HG03025 (cell line): ENCODE measurements around the gene ZMYND10.
"Not testable (repeated sequence)": the region's sequence is repeated elsewhere in the genome, so short reads cannot be mapped to it uniquely, and the experiment has no call there.

ENCODE experiments used
- ATAC-seq: cut with Tn5 transposase; IDR thresholded peaks from one replicate; pipeline ENCODE4 v1.9.1; 2021; ENCODE audit warnings: mild to moderate bottlenecking, moderate library complexity; ENCODE audit not compliant: unreplicated experiment, low FRiP score

Gene ZMYND10

DNA sequence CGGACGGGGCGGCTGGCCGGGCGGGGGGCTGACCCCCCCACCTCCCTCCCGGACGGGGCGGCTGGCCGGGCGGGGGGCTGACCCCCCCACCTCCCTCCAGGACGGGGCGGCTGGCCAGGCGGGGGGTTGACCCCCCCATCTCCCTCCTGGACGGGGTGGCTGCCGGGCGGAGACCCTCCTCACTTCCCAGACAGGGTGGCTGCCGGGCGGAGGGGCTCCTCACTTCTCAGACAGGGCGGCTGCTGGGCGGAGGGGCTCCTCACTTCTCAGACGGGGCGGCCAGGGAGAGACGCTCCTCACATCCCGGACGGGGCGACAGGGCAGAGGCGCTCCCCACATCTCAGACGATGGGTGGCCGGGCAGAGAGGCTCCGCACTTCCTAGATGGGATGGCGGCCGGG, 33.5 kb downstream of the ZMYND10 start:
- not testable (repeated sequence) for ATAC-seq

DNA sequence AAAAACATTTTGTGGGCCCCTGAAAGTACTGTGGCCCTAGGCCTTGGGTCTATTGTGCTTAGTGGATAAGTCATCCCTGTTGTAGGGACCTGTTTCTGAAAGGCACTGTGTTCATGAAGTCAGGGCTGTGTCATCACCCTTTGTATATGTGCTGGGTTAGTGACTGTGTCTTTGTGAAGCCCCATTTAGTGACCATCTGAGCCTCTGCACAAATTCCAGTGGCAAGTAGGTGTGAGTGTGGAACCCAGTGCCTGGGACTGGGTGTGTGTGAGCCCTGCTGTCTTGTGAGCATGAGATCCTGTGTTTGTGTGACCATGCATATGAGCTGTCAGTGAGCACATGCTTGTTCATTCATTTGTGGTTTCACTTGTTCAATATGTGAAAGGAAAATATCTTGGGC, 40.9 kb downstream of the ZMYND10 start:
- no peak for ATAC-seq

DNA sequence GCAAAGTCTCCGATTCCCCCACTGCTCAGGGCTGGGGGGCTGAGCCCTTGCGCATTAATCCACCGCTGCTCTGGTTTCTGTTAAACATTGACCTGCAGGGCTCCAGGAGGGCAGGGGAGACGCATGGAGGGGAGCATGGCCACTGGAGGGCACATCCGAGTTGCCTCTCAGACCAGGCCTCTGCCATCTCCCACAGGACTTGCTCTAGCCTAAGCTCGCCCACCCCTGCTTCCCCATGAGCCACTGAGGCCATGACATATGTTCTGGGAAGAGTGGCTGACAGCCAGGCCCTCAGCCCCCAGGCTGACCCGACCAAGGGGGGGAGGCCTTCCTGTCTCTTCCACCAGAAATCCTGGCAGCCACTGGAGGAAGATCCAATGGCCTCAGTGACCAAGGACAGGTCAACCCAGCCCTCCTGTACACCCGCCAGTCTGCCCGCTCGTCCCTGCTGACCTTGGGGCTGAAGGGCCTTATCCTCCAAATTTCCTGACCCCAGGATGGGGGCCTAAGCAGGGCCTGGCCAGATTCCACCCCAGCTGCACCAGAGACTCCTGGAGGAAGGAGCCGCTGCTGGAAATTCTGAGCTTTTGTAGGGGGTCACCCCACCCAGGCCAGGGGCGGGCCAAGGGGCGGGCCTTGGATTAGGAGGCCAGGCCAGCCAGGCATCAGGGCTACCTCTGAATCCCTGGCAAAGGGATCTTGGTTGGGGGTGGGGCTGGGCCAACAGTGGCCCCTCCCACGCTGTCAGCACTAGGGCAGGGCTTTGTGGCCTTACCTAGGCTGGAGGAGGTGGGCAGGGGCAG, 42.3 kb downstream of the ZMYND10 start, which contains the start of gene HYAL1:
TSS of gene HYAL1 (minus strand) at position 562 of the 803 bp plus-strand sequence. CDS start 618 bp downstream, outside the sequence.
- ATAC-seq: no peak

DNA sequence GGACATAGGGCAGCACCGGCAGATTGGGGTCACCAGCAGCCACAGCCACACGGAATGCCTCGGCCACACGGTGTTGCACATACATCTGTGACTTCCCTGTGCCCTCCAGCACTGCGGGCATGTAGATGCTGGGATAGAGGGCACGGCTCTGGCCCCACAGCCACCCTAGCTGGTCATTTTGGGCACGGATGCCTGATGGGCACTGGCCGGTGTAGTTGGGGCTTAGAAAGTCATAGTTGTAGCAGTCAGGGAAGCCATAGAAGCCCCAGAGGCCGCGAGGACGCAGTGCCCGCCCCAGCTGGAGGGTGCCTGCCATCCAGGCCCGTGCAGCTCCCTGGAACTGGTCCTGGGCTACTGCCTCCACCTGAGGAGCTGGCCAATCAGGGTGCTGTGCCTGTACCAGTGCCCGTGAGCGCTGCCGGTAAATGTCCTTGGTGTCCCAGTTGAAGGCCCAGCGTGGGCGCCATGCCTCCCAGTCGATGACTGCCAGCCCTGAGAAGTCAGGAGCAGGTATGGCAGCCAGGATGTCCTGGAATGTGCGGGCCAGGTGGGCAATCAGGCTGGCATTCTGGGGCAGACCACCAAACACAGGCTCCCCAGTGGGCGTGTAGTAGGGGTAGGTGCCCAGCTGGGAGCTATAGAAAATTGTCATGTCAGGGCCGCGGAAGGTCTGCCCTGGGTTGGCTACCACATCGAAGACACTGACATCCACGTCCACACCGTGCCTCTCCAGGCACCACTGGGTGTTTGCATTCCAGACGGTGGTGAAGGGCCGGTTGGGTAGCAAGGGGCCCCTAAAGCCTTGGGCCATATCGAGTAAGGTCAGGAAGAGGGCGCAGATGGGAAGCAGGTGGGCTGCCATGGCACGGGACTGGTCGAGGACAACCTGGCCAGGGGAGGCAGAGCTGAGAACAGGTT, 43.2 kb downstream of the ZMYND10 start:
- no peak for ATAC-seq

DNA sequence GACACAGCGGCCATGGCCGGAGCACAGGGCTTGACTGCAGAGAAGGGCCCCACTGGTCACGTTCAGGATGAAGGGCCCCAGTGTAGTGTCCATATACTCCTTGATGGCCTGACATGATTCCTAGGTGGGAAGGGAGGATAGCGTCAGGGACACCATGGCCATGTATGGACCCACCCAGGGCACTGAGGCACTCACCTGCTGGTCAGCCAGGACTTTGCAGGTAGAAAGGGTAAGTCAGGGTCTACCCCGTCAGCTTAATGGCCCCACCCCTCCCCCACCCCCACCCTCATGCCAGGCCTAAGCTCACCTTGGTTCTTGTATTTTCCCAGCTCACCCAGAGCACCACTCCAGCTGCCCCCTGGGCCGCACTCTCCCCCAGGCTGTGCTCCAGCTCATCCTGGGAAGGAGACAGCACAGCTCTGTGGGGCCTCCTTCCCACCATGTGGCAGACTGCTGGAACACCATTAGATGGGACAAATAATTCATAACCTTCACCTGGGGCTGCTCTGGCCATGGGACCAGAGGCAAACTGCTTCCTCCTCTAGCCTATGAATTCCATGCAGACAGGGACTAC, 44.8 kb downstream of the ZMYND10 start:
- ATAC-seq: no peak

DNA sequence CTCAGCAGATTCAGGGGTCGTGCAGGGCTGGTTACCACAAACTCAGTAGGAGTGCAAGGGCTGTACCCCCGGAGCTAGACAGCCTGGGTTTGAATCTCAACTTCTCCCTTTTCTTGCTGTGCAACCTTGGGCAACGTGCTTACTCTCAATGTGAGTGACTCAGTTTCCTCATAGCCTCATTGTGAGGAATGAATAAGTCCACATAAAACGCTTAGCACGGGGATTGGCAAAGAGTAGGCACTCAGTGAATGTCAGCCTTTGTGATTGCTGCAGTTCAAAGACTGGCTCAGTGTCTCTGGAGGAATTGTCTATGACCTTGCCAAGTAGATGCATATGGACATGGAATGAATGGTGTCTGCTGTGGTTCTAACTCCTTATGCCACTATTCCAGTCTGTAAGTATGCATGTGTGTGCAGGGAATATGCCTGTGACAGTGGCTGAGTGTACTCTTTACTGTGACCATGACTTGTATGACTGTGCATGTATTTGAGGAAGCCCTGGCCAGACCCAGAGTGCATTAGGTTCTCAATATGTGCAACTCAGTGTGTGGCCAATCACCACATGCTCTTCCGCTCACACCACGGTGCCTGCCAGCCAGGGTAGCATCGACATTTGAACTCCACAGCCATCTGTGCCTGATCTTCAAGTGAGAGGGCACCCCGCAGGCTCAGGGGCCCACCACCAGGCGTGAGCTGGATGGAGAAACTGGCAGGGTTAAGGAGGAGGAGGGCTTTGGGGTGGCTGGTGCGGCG, 45.4 kb downstream of the ZMYND10 start:
- no peak for ATAC-seq

DNA sequence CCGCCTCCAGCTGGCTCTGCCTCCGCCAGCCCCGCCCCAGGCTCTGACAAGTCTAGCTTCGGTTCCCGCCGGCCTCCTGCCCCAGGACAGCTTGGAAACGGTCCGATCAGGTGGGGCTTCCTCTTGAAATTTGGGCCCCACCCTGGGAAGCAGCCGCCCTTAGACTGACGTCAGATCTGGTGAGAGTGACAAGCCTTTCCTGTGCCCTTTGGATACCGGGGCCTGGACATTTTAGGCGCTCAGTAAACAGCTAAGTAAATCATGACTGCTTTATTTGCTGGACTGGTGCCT, 45.9 kb downstream of the ZMYND10 start:
- ATAC-seq: no peak

DNA sequence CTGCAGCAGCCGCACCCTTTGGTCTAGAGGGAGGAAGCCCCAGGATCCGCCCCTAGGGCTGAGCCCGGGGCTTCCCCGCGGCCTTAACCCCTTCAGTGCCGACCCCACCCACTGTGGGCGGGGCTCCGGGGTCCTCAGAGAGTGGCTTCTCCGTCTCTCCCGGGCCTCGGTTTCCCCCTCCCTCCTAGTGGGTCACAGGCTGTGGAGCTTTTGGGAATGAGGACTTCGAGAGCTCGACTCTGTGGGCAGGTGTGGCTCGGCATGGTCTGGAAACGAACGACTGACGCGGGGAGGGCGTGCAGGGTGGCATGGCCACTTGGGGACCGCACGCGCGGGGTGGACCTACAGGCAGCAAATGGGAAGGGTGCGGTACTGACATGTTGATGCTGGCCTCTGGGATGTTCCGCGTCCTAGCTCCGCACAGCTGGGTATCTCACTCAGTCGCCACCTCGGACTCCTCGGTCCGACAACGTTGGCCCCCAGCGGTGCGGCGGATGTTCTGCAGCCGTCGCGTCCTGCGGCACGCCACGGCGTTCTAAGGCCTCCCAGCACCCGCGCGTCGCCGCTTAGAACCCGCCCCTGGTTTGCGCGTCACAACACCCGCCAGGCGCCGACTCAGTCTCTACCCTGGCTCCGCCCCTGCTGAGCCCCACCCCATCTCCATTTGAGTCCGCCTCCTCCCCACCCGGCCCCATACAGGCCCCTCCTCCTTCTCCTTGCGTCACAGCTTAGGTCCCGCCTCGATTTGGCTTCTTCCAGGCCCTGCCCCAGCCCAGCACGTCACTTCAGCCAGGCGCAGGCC, 46.5 kb downstream of the ZMYND10 start, which contains the start of the genes HYAL3 and NAA80:
TSS of gene HYAL3 (minus strand) at position 570 of the 802 bp plus-strand sequence. CDS start 3,803 bp downstream, outside the sequence.
TSS of gene NAA80 (minus strand) at position 570 of the 802 bp plus-strand sequence. CDS start 1,942 bp downstream, outside the sequence.
- ATAC-seq: peak; percentile 76

DNA sequence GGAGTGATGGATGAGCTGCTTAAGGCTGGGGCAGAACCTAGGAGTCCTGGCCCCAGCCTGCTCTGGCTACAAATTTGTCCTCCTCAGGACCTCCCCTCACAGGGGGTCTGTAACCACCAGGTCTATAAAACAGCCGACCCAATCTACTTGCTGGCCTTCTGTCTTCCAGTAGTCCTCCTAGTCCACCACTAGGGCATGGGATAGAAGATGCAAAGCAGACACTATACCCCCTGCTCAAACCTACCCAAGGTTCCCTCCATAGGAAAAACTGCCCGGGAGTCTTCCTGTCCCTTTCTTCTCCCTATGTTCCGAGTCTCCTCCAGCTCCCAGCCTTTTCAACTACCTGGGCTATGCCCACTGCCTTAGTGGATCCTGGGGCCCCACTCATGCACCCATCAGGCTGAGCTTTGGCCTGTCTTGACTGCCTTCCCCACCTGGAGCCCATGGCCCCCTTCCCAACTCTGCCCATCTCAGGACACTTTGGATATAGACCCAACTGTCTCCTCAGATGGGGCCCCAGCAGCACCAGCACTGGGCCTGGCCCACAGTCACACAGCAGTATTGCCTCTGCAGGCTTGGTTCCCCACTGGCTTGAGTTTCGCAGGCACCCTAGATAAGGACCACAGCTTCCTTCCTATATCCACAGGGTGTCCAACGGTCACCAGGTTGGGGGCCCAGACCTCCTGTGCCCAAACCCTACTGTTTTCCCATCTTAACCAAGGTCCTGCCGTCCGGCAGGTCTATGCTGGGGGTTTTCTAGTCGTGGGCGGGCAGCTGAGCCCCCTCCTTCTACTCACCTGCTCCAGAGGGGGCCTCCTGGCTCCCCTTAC, 47.4 kb downstream of the ZMYND10 start:
- no peak for ATAC-seq

DNA sequence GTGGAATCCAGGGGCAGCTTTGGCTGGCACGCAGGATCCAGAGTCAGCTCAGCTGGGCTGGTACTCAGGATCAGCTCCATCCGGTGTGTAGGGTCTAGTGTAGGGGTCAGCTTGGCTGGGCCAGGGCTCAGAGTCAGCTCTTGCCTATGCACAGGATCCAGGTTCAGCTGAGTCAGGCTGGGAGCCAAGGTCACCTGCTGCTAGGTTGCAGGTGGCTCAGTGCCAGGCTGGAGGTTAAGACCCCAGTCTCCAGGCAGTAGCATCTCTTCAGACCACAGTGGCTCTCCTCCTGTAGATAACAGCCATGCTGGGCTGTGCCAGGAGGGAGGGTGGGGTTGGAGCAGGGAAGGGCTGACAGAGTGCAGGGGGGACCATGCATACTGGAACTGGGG, 48.2 kb downstream of the ZMYND10 start:
- ATAC-seq: no peak

DNA sequence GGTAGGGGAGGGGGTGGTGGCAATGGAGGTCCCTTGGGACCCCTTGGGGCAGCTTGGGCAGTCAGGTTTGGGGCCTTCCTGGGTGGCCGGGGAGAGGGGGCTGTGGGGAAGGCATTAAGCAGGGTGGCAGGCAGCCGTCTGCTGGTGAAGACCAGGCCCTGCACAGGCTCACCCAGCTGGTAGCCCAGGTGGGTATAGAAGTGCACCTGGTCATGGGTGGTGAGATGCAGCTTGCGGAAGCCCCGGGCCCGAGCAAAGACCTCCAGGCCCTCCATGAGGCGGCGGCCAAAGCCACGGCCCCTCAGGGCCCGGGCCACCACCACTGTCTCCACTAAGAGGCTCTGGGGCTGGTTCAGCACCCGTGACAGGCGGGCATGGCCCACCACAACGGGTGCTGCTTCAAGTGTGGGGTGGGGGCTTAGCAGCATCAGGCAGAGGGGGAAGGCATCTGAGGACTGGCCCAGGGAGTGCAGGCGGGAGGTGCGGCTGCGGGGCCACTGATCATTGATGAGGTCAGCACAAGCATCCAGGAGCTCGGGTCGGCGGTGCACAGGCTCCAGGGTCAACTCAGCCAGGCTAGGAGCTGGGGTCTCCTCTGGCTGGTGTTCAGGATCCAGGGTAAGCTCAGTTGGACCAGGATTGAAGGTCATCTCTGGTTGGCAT, 48.7 kb downstream of the ZMYND10 start:
- no peak for ATAC-seq

DNA sequence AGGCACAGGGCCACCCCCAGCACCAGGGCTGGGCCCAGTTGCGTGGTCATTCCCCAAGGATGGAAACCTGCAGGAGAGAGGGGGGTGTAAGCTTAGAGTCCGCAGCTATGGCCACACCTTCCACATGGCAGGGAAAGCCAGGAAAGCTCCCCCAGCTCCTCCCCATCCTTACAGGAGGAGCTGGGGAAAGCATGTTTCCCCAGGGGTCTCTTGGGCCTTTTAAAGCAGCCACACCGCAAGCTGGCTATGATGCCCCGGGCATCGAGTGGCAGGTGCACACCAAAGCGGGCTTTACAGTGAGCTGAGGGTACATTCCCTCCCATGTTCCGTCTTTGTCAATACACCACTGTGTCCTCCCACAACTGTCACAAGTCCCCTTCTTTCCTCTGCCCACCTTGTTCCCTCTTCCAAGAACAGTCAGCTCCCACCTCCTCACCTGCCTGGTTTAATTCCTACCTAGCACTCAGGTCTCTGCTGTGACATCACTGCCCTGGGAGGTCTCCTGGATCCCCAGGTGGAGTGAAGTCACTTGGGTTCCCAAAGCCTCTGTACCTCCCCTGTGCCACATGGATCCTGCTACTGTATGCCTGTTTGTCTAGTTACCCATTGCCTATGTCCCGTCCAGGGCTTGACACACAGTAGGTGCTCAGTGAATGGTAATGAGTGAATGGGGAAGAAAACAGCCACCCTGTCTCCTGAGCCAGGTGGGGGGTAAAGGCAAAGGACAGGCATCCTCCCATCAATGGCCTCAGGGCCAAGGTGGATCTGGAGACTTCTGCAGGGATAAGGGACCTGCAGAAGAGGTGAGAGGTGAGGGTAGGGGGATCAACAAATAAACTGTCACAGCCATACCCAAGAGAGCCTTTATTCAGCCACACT, 49.7 kb downstream of the ZMYND10 start:
- no peak for ATAC-seq

DNA sequence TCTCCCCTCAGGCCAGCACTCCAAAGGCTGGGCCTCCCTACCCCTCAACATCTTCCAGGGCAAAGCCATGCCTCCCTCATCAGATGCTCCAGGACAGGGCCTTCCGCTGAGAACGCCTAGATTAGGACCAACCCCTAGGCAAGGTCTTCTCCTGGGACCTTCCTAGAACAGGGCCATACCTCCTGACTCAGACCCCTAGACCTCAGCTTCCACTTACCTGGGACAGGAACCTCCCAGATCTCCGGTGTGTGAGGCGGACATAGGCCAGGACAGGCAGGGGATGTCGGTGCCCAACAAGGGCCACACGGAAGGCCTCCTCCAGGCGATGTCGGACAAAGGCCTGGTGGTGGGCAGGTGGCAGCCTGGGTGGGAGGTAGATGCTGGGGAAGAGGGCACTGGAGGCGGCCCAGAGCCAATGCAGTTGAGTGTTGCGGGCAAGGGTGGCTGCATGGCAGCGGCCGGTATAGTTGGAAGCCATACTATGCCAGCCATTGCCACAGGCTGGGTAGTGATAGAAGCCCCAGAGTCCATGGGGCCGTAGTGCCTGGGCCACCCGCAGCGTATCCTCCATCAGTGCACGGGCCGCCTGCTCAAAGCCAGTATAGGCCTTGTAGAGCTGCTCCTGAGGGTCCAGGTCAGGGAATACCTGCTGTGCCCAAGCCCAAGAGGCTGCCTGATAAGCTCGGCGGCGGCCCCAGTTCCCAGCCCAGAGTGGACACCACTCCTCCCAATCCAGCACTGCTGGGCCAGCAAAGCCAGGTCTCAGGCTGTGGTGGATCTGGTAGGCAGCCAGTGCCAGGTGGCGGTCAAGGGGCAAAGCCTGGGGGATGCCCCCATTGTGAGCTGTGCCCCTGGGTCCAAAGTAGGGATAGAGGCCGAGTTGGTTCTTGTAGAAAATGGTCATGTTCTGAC, 50.8 kb downstream of the ZMYND10 start:
- ATAC-seq: no peak

DNA sequence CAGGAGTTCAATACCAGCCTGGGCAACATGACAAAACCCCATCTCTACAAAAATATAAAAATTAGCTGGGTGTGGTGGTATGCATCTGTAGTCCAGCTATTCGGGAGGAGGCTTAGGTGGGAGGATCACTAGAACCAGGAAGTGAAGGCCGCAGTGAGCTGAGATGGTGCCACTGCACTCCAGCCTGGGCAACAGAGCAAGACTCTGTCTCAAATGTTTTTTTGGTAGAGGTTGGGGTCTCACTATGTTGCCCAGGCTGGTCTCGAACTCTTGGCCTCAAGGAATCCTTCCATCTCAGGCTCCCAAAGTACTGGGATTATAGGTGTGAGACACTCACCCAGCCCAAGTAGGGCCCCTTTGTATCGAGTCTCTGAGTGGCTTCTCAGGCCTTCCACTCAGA, 51.4 kb downstream of the ZMYND10 start:
- no peak for ATAC-seq

DNA sequence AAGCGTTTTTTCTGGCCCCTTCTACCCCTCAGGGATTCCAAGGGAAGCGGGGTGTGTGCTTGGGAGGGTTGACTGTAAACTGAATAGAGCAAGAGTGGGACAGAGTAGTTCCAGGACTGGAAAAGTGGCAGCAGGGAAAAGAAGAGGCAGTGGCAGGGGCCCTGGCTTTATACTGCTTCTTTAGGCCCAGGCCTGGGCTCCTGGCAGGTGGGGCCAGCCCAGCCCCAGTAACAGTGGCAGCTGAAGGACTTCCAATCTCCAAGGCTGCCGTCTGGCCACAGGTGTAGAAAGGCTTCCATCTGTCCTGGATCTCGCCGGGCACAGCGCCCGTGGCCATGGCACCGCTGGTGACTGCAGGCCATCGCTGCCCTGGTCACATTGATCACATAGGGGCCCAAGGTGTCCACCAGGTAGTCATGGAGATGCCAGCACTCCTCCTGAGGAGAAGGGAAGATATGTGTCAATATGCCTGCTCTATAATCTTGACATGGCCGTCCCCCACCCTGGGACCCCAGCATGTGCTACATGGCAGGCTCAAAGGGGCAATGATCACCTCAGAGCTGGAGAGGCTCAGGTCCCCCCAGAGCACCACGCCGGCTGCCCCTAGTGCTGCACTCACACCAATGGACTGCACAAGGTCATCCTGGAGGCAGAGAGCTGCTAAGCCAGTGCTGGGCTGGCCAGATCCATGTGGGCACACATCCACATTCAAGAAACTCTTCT, 52.3 kb downstream of the ZMYND10 start:
- ATAC-seq: no peak
